K562 (cell line): ENCODE data around the gene KIF7.

ENCODE experiments used
- CTCF ChIP-seq, 3 experiments: IDR thresholded peaks in 2 of 3; conservative IDR thresholded peaks in 1 of 3; 2 replicates each; pipeline ENCODE4 v1.5.1; 2011 to 2012; ENCODE audit warnings: low read length in 3 of 3, mild to moderate bottlenecking in 3 of 3, control low read depth in 2 of 3, improper control_type of control experiment in 1 of 3, inconsistent platforms in 1 of 3, low read depth in 1 of 3, mixed read lengths in 1 of 3, moderate library complexity in 1 of 3; ENCODE audit not compliant: insufficient read depth in 2 of 3
- FOXM1 ChIP-seq, 2 experiments: fragments of 450-650 bp in 1 of 2; sonication (generic) in 1 of 2; formaldehyde crosslinking in 1 of 2; IDR thresholded peaks; 2 replicates each; pipeline versions ENCODE4 v1.6.1 to v1.9.0; 2017 to 2022; ENCODE audit warnings: low read depth in 2 of 2, mild to moderate bottlenecking in 2 of 2, missing genetic modification reagents in 1 of 2, moderate library complexity in 1 of 2
- KDM1A ChIP-seq, 2 experiments: fragments of 450-650 bp; IDR thresholded peaks; 2 replicates each; pipeline ENCODE4 v1.6.1; 2016; ENCODE audit warnings: mild to moderate bottlenecking in 2 of 2
- MEIS2 ChIP-seq: fragments of 450-650 bp; IDR thresholded peaks from 2 replicates; pipeline ENCODE4 v1.6.1; 2014; ENCODE audit warnings: mild to moderate bottlenecking; ENCODE audit not compliant: partially characterized antibody
- SREBF2 ChIP-seq: sonication (generic); formaldehyde crosslinking; IDR thresholded peaks from 2 replicates; pipeline ENCODE4 v1.4.0; 2020; ENCODE audit warnings: mild to moderate bottlenecking, missing genetic modification reagents
- ZBTB1 ChIP-seq: sonication (generic); formaldehyde crosslinking; IDR thresholded peaks from 2 replicates; pipeline ENCODE4 v1.8.1; 2023; ENCODE audit warnings: missing genetic modification reagents, low read depth, mild to moderate bottlenecking, borderline replicate concordance

GRCh38 chr15:89673165-89673512 lies 17.9 kb upstream of the KIF7 start:
- TF ChIP-seq CTCF (IDR thresholded peaks at IDR 0.05 in 2 of 3, conservative IDR thresholded peaks at IDR 0.05 in 1 of 3; ENCODE audit: insufficient read depth in 2 of 3, low read depth in 1 of 3, low read length in 3 of 3) (peak; percentile 75 to 86 (median 78)), SREBF2 (CRISPR knock-in tag) (no peak), FOXM1 (IDR thresholded peaks at IDR 0.05; ENCODE audit: low read depth) (no peak), FOXM1 (CRISPR knock-in tag; IDR thresholded peaks at IDR 0.05; ENCODE audit: low read depth) (no peak), ZBTB1 (CRISPR knock-in tag) (no peak), KDM1A (IDR thresholded peaks at IDR 0.05) (no peak), MEIS2 (no peak)
